ENCODE results near the gene MKNK2. TPM values are rescaled to one million over a fixed set of nuclear protein-coding genes. Genes with fewer than 3 reads are reported as not detected.

Gene MKNK2
- total and polyA plus RNA-seq, 2 experiments from 2014 or later, result 28.9 to 78.6 TPM

DNA sequence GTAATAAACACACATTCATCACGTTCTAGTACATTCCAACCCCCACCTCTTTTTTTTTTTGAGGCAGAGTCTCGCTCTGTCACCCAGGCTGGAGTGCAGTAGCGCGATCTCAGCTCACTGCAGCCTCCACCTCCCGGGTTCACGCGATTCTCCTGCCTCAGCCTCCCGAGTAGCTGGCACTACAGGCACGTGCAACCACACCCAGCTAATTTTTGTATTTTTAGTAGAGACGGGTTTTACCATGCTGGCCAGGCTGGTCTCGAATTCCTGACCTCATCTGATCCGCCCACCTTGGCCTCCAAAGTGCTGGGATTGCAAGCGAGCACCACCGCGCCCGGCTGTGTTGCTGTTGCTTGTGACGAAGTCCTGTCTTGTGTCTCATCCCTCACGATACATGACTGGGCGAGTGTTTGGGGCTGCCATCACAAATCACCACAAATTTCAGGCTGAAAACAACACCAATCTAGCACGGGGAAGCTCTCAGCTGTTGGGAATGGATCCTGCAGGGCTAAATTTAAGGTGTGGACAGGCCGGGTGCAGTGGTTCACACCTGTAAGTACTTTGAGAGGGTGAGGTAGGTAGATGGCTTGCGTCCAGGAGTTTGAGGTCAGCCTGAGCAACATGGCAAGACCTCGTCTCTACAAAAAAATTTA is 29.4 kb upstream of the MKNK2 start:
- H3K4me1 ChIP-seq (ENCODE audit: insufficient read depth), result peaks cover 8% of the 10 kb centered on the region; the same call in 1 of the 2 replicates
- 80 to 83% methylated on average over 23 of the region's 23 CpGs for WGBS, 2 experiments (ENCODE audit: low coverage in 1 of 2, low lambda C conversion rate in 2 of 2, missing lambda C conversion rate in 2 of 2)
- no peaks in the 10 kb centered on the region for H3K27me3 ChIP-seq (replicated peaks; ENCODE audit: insufficient read depth)
- peaks cover 6% of the 10 kb centered on the region; the same call in 1 of the 2 replicates for H3K36me3 ChIP-seq (ENCODE audit: low read depth)
- no peak for TF ChIP-seq EZH2 (IDR thresholded peaks at IDR 0.05; ENCODE audit: insufficient read depth, poor library complexity, severe bottlenecking)
- TF ChIP-seq EZH2phosphoT487 (IDR thresholded peaks at IDR 0.05; ENCODE audit: insufficient read depth, low read depth), result no peak
- DNase-seq, result no peak
- H3K9me2 ChIP-seq (ENCODE audit: insufficient read depth), result no peaks in the 10 kb centered on the region
- in situ Hi-C loops (cut with MboI), result loop anchor here (10.0 kb wide), 1 partner anchor 146 kb away; no protein-coding TSS in a partner anchor
- H3K79me2 ChIP-seq (ENCODE audit: insufficient read depth), result peaks cover 58% of the 10 kb centered on the region
- no peak overlapping the region for H3K4me2 ChIP-seq (ENCODE audit: unreplicated experiment)
- no peaks in the 10 kb centered on the region for H3F3A ChIP-seq (ENCODE audit: insufficient read depth)
- H3K9me3 ChIP-seq (ENCODE audit: low read depth), result no peaks in the 10 kb centered on the region
- H4K20me1 ChIP-seq (ENCODE audit: insufficient read depth), result no peaks in the 10 kb centered on the region
- H3K4me3 ChIP-seq, result no peak overlapping the region
- no peak overlapping the region for H3K27ac ChIP-seq
- H3K9ac ChIP-seq, result no peak overlapping the region
- H2AFZ ChIP-seq, result no peak overlapping the region

- no peak overlapping the region for H3K4me2 ChIP-seq (ENCODE audit: unreplicated experiment)
- H3K27ac ChIP-seq, result no peak overlapping the region
- TF ChIP-seq EZH2phosphoT487 (IDR thresholded peaks at IDR 0.05; ENCODE audit: insufficient read depth, low read depth), result no peak
- TF ChIP-seq EZH2 (IDR thresholded peaks at IDR 0.05; ENCODE audit: insufficient read depth, poor library complexity, severe bottlenecking), result no peak
- H3K9me2 ChIP-seq (ENCODE audit: insufficient read depth), result no peaks in the 10 kb centered on the region
- no peaks in the 10 kb centered on the region for H3K9me3 ChIP-seq (ENCODE audit: low read depth)
- no peaks in the 10 kb centered on the region for H3K27me3 ChIP-seq (replicated peaks; ENCODE audit: insufficient read depth)
- peaks cover 52% of the 10 kb centered on the region for H3K79me2 ChIP-seq (ENCODE audit: insufficient read depth)
- in situ Hi-C loops (cut with MboI), result loop anchor here (10.0 kb wide), 1 partner anchor 145 kb away; no protein-coding TSS in a partner anchor
- H2AFZ ChIP-seq, result no peak overlapping the region
- no peaks in the 10 kb centered on the region for H4K20me1 ChIP-seq (ENCODE audit: insufficient read depth)
- H3F3A ChIP-seq (ENCODE audit: insufficient read depth), result no peaks in the 10 kb centered on the region
- 80% methylated on average over 23 of the region's 23 CpGs for WGBS, 2 experiments (ENCODE audit: low coverage in 1 of 2, low lambda C conversion rate in 2 of 2, missing lambda C conversion rate in 2 of 2)
- H3K4me1 ChIP-seq (ENCODE audit: insufficient read depth), result 0 out of 2 replicates have a peak, but pooled peaks cover 2% of the 10 kb centered on the region
- H3K36me3 ChIP-seq (ENCODE audit: low read depth), result peaks cover 10% of the 10 kb centered on the region; the same call in 1 of the 2 replicates
- H3K9ac ChIP-seq, result no peak overlapping the region
- H3K4me3 ChIP-seq, result no peak overlapping the region
- DNase-seq, result no peak
Observed at GRCh38 chr19:2079865-2080301, 28.8 kb upstream of the MKNK2 start.

- TF ChIP-seq EZH2phosphoT487 (IDR thresholded peaks at IDR 0.05; ENCODE audit: insufficient read depth, low read depth) (no peak), EZH2 (IDR thresholded peaks at IDR 0.05; ENCODE audit: insufficient read depth, poor library complexity, severe bottlenecking) (no peak)
- H4K20me1 ChIP-seq (ENCODE audit: insufficient read depth), result no peaks in the 10 kb centered on the region
Observed at GRCh38 chr19:2079076-2079864, 28.2 kb upstream of the MKNK2 start.

DNA sequence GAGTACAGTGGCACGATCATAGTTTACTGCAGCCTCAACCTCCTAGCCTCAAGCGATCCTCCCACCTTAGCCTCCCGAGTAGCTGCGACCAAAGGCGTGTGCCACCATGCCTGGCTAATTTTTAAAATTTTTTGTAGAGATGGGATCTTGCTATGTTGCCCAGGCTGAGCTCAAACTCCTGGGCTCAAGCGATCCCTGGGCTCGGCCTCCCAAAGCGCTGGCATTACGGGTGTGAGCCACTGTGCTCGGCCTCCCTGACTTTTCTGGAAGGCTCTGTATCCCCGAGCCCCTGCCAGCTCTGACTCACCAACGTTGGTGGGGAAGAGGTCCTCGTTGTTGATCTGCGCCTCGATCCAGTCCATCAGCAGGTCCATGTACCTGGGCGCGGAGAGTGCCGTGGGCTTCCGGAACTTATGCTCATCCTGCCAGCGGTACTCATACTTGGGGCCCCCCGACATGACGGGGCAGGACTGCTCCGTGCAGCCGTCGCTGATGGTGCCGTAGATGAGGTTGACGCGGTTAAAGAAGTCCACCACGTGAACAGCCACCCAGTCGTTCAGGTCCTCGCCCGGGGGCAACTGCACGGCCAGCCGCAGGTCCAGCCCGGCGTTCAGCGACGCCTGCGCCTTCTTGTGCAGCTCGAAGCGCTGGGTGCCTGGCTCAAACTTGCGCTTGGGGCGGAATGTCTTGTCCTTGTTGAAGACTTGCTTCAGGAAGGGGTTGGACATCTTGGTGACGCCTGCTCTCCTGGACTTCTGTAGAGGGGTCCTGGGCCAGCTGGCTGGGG is 27.0 kb upstream of the MKNK2 start:
- H3K79me2 ChIP-seq (ENCODE audit: insufficient read depth), result peaks cover 34% of the 10 kb centered on the region
- no peak overlapping the region for H3K27ac ChIP-seq
- 93% methylated on average over 43 to 44 of the region's 44 CpGs for WGBS, 2 experiments (ENCODE audit: low coverage in 1 of 2, low lambda C conversion rate in 2 of 2, missing lambda C conversion rate in 2 of 2)
- no peak overlapping the region for H2AFZ ChIP-seq
- H3K27me3 ChIP-seq (replicated peaks; ENCODE audit: insufficient read depth), result no peaks in the 10 kb centered on the region
- H3K36me3 ChIP-seq (ENCODE audit: low read depth), result peaks cover 15% of the 10 kb centered on the region; the same call in 1 of the 2 replicates
- no peaks in the 10 kb centered on the region for H3K9me2 ChIP-seq (ENCODE audit: insufficient read depth)
- no peak for DNase-seq
- no peaks in the 10 kb centered on the region for H3K4me1 ChIP-seq (ENCODE audit: insufficient read depth)
- in situ Hi-C loops (cut with MboI), result no loop called here
- TF ChIP-seq EZH2phosphoT487 (IDR thresholded peaks at IDR 0.05; ENCODE audit: insufficient read depth, low read depth) (no peak), EZH2 (IDR thresholded peaks at IDR 0.05; ENCODE audit: insufficient read depth, poor library complexity, severe bottlenecking) (no peak)
- no peaks in the 10 kb centered on the region for H3F3A ChIP-seq (ENCODE audit: insufficient read depth)
- no peaks in the 10 kb centered on the region for H3K9me3 ChIP-seq (ENCODE audit: low read depth)
- no peaks in the 10 kb centered on the region for H4K20me1 ChIP-seq (ENCODE audit: insufficient read depth)
- no peak overlapping the region for H3K9ac ChIP-seq
- H3K4me3 ChIP-seq, result no peak overlapping the region
- H3K4me2 ChIP-seq (ENCODE audit: unreplicated experiment), result no peak overlapping the region

More at GRCh38 chr19:2079076-2079864, 28.2 kb upstream of the MKNK2 start:
- Histone ChIP-seq H2AFZ (no peak overlapping the region), H3F3A (ENCODE audit: insufficient read depth) (no peaks in the 10 kb centered on the region), H3K9me2 (ENCODE audit: insufficient read depth) (no peaks in the 10 kb centered on the region), H3K9ac (no peak overlapping the region), H3K4me2 (ENCODE audit: unreplicated experiment) (no peak overlapping the region), H3K9me3 (ENCODE audit: low read depth) (no peaks in the 10 kb centered on the region), H3K27me3 (replicated peaks; ENCODE audit: insufficient read depth) (no peaks in the 10 kb centered on the region), H3K27ac (no peak overlapping the region), H3K4me3 (no peak overlapping the region), H3K4me1 (ENCODE audit: insufficient read depth) (no peaks in the 10 kb centered on the region), H3K36me3 (ENCODE audit: low read depth) (peaks cover 14% of the 10 kb centered on the region; the same call in 1 of the 2 replicates), H3K79me2 (ENCODE audit: insufficient read depth) (peaks cover 46% of the 10 kb centered on the region)
- DNase-seq, result no peak
- in situ Hi-C loops (cut with MboI), result no loop called here
- 95 to 96% methylated on average over 29 to 32 of the region's 32 CpGs for WGBS, 2 experiments (ENCODE audit: low coverage in 1 of 2, low lambda C conversion rate in 2 of 2, missing lambda C conversion rate in 2 of 2)
